ENCODE results near the gene GUCA2A. TPM values are rescaled to one million over a fixed set of nuclear protein-coding genes. Genes with fewer than 3 reads are reported as not detected.

GUCA2A gene
- total and polyA plus RNA-seq, 4 donors = 1.0 to 29.8 TPM; not detected in 2

DNA sequence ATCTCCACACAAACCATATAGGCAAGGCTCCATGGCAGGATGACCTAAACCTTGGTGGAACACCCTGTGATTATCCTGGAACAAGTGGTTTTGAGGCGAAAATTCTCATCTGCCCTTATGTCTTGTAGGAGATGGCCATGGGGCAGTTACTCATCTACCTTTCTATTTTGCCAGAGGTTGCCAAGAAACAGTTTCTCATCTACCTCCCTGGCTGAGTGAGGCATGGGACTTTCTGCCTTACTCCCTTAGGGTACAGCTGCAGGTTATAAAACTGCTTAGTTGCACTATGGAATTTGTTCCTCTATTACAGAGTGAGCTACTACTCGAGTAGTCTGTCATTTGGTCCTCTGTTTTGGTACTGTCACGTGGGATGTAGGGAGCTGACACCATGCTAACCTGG, 31.3 kb upstream of the GUCA2A start:
- Histone ChIP-seq H3K36me3 (ENCODE audit: control insufficient read depth in 1 of 2, insufficient read depth in 2 of 2, low read length in 1 of 2) (peaks cover 7 to 9% of the 10 kb centered on the region in 2 donors), H3K4me1 (ENCODE audit: control insufficient read depth in 1 of 2, insufficient read depth in 2 of 2, low read length in 2 of 2) (no peaks in the 10 kb centered on the region), H3K27ac (ENCODE audit: low read depth in 1 of 2, low read length in 2 of 2) (no peak overlapping the region), H3K9me3 (ENCODE audit: control insufficient read depth, low read length) (no peaks in the 10 kb centered on the region), H3K4me3 (ENCODE audit: low read length in 2 of 2) (no peak overlapping the region), H3K27me3 (ENCODE audit: control insufficient read depth in 1 of 2, insufficient read depth in 2 of 2, low read length in 1 of 2) (no peaks in the 10 kb centered on the region)
- intact Hi-C loops (cut with DNase I) = loop anchor here in 1 of 2 donors (5.0 kb wide), 1 partner anchor 1101 kb away; no protein-coding TSS in a partner anchor
- DNase-seq = no peak
- 92 to 95% methylated on average over 3 of the region's 3 CpGs for WGBS, 2 donors
- no peak for ATAC-seq (ENCODE audit: low FRiP score)

DNA sequence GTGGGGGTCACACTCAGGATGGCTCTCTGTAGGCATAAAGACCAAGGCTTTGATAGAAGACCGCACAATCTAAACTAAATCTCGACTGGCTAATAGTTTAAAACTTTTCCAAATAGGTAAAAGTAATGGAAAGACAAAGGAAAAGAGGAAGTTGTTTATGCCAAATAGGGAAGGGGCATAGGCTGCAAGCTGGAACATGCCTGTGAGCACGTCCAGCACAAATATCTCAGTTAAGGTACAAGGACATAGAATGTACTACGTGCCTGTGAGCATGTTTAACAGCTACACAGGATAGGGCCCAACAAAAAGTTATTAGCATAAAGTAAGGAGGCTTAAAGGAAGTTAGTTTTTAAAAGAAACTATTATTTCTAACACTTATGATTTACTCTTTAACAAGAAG, 27.6 kb upstream of the GUCA2A start:
- Histone ChIP-seq H3K4me3 (ENCODE audit: low read length in 2 of 2) (no peak overlapping the region), H3K27ac (ENCODE audit: low read depth in 1 of 2, low read length in 2 of 2) (no peak overlapping the region), H3K27me3 (ENCODE audit: control insufficient read depth in 1 of 2, insufficient read depth in 2 of 2, low read length in 1 of 2) (no peaks in the 10 kb centered on the region), H3K4me1 (ENCODE audit: control insufficient read depth in 1 of 2, insufficient read depth in 2 of 2, low read length in 2 of 2) (no peaks in the 10 kb centered on the region), H3K9me3 (ENCODE audit: control insufficient read depth, low read length) (no peaks in the 10 kb centered on the region), H3K36me3 (ENCODE audit: control insufficient read depth in 1 of 2, insufficient read depth in 2 of 2, low read length in 1 of 2) (peaks cover 2 to 7% of the 10 kb centered on the region in 2 donors)
- DNase-seq (no peak), ATAC-seq (ENCODE audit: low FRiP score) (no peak)
- intact Hi-C loops (cut with DNase I) = no loop called here
- 84 to 89% methylated on average over 4 of the region's 4 CpGs for WGBS, 2 donors

DNA sequence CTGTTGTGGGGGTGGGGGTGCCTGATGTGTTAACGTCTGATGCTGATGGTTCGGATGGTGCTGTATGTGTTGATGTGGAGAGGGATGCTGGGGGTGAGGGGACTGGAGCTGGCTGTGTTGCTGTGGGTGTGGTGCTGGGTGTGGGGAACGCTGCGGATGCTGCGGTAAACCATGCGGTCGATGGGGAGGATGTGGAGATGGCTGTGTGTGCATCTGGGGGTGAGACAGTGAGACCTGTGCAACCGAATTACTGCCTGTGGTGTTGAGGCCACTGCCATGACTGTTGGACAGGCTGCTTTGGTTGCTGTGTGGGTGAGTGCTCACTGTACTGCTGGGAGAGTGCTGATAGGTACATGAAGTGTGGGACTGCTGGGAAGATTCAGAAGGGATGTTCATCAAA, 26.8 kb upstream of the GUCA2A start:
- no peak for DNase-seq
- no peaks in the 10 kb centered on the region for H3K27me3 ChIP-seq (ENCODE audit: control insufficient read depth in 1 of 2, insufficient read depth in 2 of 2, low read length in 1 of 2)
- H3K27ac ChIP-seq (ENCODE audit: low read depth in 1 of 2, low read length in 2 of 2) = no peak overlapping the region
- 91 to 92% methylated on average over 8 of the region's 8 CpGs for WGBS, 2 donors
- no peaks in the 10 kb centered on the region for H3K9me3 ChIP-seq (ENCODE audit: control insufficient read depth, low read length)
- H3K4me1 ChIP-seq (ENCODE audit: control insufficient read depth in 1 of 2, insufficient read depth in 2 of 2, low read length in 2 of 2) = no peaks in the 10 kb centered on the region
- no peak overlapping the region for H3K4me3 ChIP-seq (ENCODE audit: low read length in 2 of 2)
- intact Hi-C loops (cut with DNase I) = no loop called here
- peaks cover 0 to 7% of the 10 kb centered on the region in 2 donors for H3K36me3 ChIP-seq (ENCODE audit: control insufficient read depth in 1 of 2, insufficient read depth in 2 of 2, low read length in 1 of 2)
- no peak for ATAC-seq (ENCODE audit: low FRiP score)

DNA sequence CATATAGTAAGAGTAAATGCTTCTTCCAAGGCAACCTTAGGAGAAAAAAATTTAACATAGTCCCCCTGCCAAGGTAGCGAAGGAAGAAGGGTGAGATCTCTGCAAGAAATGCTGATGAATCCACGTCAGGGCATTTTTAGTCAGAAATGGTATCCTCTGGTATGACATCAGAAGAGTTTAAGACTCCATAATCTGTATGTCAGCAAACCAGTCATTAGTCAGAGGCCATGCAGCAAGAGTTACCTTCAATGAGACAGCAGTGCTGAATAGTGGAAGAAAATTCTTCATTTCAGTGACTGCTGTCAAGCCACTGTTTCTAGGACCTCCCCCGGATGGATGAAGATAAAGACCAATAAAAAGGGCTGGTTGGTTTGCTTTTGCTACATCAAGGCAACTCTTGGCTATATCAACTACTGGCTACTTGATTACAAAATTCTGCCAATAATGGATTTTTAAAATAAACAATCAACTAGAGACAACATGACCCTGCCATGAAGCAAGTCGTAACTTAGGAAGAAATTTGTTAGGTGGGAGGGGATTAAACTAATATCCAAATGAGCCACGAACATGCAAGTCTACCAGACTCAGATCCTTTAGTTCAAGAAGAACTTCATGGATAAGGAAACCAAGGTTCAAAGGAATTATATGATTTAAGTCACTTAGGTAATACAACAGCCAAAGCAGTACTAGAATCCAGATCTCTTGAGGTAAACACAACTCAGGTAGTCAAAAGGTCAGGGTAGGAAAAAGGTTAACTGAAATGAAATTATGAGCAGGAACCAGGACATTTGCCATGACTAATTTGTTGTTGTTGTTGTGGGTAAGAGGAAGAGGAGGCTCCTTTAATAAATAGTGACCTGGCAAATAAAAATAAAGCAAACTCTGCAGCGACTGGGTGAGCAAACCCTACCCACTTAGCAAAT, 25.6 kb upstream of the GUCA2A start:
- DNase-seq (no peak), ATAC-seq (ENCODE audit: low FRiP score) (no peak)
- intact Hi-C loops (cut with DNase I) = no loop called here
- no peaks in the 10 kb centered on the region for H3K4me1 ChIP-seq (ENCODE audit: control insufficient read depth in 1 of 2, insufficient read depth in 2 of 2, low read length in 2 of 2)
- no peak overlapping the region for H3K4me3 ChIP-seq (ENCODE audit: low read length in 2 of 2)
- peaks cover 0 to 3% of the 10 kb centered on the region in 2 donors for H3K36me3 ChIP-seq (ENCODE audit: control insufficient read depth in 1 of 2, insufficient read depth in 2 of 2, low read length in 1 of 2)
- whole genome bisulfite sequencing, 2 donors = 91 to 92% methylated on average over 6 of the region's 6 CpGs
- H3K9me3 ChIP-seq (ENCODE audit: control insufficient read depth, low read length) = no peaks in the 10 kb centered on the region
- no peak overlapping the region for H3K27ac ChIP-seq (ENCODE audit: low read depth in 1 of 2, low read length in 2 of 2)
- no peaks in the 10 kb centered on the region for H3K27me3 ChIP-seq (ENCODE audit: control insufficient read depth in 1 of 2, insufficient read depth in 2 of 2, low read length in 1 of 2)

DNA sequence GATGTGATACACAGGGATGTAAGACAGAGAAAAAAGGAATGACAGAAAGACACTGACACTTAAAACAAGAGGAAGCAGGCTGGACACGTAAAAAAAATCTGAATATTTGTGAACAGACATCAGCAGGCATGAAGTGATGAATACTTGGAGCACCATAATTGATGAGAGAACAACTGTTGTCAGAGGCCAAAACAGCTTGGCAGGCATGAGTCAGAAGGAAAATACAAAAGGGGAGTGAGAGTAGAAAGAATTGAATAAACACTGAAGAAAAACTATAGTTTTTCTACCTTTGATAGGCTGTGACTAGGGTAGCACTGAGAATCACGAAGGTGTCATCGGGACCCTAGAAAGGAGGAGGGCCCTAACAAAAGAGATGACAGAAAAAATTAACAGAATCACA, 21.6 kb upstream of the GUCA2A start:
- no peak overlapping the region for H3K4me3 ChIP-seq (ENCODE audit: low read length in 2 of 2)
- no peaks in the 10 kb centered on the region for H3K4me1 ChIP-seq (ENCODE audit: control insufficient read depth in 1 of 2, insufficient read depth in 2 of 2, low read length in 2 of 2)
- H3K9me3 ChIP-seq (ENCODE audit: control insufficient read depth, low read length) = no peaks in the 10 kb centered on the region
- intact Hi-C loops (cut with DNase I) = no loop called here
- DNase-seq = no peak
- WGBS, 2 donors = 19 to 30% methylated on average over 3 of the region's 3 CpGs
- H3K36me3 ChIP-seq (ENCODE audit: control insufficient read depth in 1 of 2, insufficient read depth in 2 of 2, low read length in 1 of 2) = peaks cover 0 to 1% of the 10 kb centered on the region in 2 donors
- no peak overlapping the region for H3K27ac ChIP-seq (ENCODE audit: low read depth in 1 of 2, low read length in 2 of 2)
- ATAC-seq (ENCODE audit: low FRiP score) = no peak
- H3K27me3 ChIP-seq (ENCODE audit: control insufficient read depth in 1 of 2, insufficient read depth in 2 of 2, low read length in 1 of 2) = no peaks in the 10 kb centered on the region

DNA sequence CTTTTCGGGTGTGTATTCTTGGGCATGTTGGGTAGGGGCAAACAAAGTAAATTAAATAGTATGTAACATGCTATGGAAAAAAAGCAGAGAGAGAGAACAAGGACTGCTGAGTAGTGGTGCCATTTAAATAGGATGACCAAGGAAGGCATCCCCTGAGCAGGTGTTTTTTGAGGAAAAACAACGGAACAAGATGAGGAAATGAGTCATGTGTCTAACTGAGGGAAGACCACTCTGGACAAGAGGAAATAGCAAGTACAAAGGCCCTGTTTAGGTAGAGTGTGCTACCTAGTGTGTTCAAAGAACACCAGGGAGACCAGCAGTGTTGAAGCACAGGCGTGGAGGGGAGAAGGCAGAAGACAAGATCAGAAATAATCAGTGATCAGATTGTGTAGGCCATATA, 20.1 kb upstream of the GUCA2A start:
- no peak overlapping the region for H3K27ac ChIP-seq (ENCODE audit: low read depth in 1 of 2, low read length in 2 of 2)
- peaks cover 2 to 5% of the 10 kb centered on the region in 2 donors for H3K4me1 ChIP-seq (ENCODE audit: control insufficient read depth in 1 of 2, insufficient read depth in 2 of 2, low read length in 2 of 2)
- WGBS, 2 donors = 84 to 97% methylated on average over 3 of the region's 3 CpGs
- no peaks in the 10 kb centered on the region for H3K27me3 ChIP-seq (ENCODE audit: control insufficient read depth in 1 of 2, insufficient read depth in 2 of 2, low read length in 1 of 2)
- intact Hi-C loops (cut with DNase I) = no loop called here
- no peak overlapping the region for H3K4me3 ChIP-seq (ENCODE audit: low read length in 2 of 2)
- H3K36me3 ChIP-seq (ENCODE audit: control insufficient read depth in 1 of 2, insufficient read depth in 2 of 2, low read length in 1 of 2) = peaks cover 0 to 1% of the 10 kb centered on the region in 2 donors
- DNase-seq (no peak), ATAC-seq (ENCODE audit: low FRiP score) (no peak)
- H3K9me3 ChIP-seq (ENCODE audit: control insufficient read depth, low read length) = no peaks in the 10 kb centered on the region

GRCh38 chr1:42183957-42184268, 19.4 kb upstream of the GUCA2A start:
- WGBS, 2 donors = 97% methylated on average over 6 of the region's 6 CpGs
- Histone ChIP-seq H3K36me3 (ENCODE audit: control insufficient read depth in 1 of 2, insufficient read depth in 2 of 2, low read length in 1 of 2) (peaks cover 0 to 1% of the 10 kb centered on the region in 2 donors), H3K4me3 (ENCODE audit: low read length in 2 of 2) (no peak overlapping the region), H3K27ac (ENCODE audit: low read depth in 1 of 2, low read length in 2 of 2) (no peak overlapping the region), H3K4me1 (ENCODE audit: control insufficient read depth in 1 of 2, insufficient read depth in 2 of 2, low read length in 2 of 2) (peaks cover 2 to 5% of the 10 kb centered on the region in 2 donors), H3K27me3 (ENCODE audit: control insufficient read depth in 1 of 2, insufficient read depth in 2 of 2, low read length in 1 of 2) (no peaks in the 10 kb centered on the region), H3K9me3 (ENCODE audit: control insufficient read depth, low read length) (no peaks in the 10 kb centered on the region)
- DNase-seq (no peak), ATAC-seq (ENCODE audit: low FRiP score) (no peak)
- intact Hi-C loops (cut with DNase I) = no loop called here

DNA sequence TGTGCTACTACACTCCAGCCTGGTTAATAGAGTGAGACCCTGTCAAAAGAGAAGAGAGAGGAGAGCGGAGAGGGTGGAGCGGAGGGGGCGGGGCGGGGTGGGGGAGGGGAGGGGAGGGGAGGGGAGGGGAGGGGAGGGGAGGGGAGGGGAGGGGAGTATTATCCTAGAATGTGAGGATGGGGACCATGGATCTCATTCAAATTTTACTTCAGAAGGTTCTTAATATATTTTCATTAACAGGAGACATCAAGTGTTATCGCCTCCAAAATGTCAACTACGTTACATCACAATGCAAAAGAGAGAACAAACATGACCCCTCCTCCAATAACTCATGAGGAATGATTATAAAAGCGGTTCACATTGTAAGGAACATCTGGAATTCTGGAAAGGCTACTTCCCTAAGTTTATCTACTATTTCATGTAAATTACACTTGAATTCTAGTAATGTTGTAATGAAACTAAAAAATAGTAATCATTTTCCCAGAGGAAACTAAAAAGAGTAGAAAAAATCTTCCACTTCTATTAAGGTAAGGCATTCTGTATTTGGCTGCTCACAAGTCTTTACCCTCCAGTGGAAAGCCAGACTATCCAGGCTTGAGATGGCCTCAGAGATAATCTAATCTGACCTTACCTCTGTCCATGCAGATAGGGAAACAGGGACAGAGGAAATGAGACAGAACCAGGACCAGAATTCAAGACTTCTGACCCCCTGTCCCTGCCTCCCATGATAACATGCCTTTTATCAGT, 18.8 kb upstream of the GUCA2A start:
- no peaks in the 10 kb centered on the region for H3K9me3 ChIP-seq (ENCODE audit: control insufficient read depth, low read length)
- intact Hi-C loops (cut with DNase I) = no loop called here
- peaks cover 0 to 1% of the 10 kb centered on the region in 2 donors for H3K36me3 ChIP-seq (ENCODE audit: control insufficient read depth in 1 of 2, insufficient read depth in 2 of 2, low read length in 1 of 2)
- 95 to 99% methylated on average over 3 of the region's 7 CpGs for WGBS, 2 donors
- no peak overlapping the region for H3K4me3 ChIP-seq (ENCODE audit: low read length in 2 of 2)
- no peak for DNase-seq
- peaks cover 2 to 5% of the 10 kb centered on the region in 2 donors for H3K4me1 ChIP-seq (ENCODE audit: control insufficient read depth in 1 of 2, insufficient read depth in 2 of 2, low read length in 2 of 2)
- H3K27me3 ChIP-seq (ENCODE audit: control insufficient read depth in 1 of 2, insufficient read depth in 2 of 2, low read length in 1 of 2) = no peaks in the 10 kb centered on the region
- ATAC-seq (ENCODE audit: low FRiP score) = no peak
- H3K27ac ChIP-seq (ENCODE audit: low read depth in 1 of 2, low read length in 2 of 2) = no peak overlapping the region

Measured in aorta (tissue), 5 donors.